GM23338 (cell line): Measurements from ENCODE around the gene GPRC5D. TPM values are rescaled to one million over a fixed set of nuclear protein-coding genes. Genes with fewer than 3 reads are reported as not detected.

Experiments
- ATAC-seq: fragments of 200-7000 bp; cut with Tn5 transposase; 3 replicates; pipeline ENCODE4 v1.9.1; 2020
- DNase-seq: peaks from one replicate; pipeline ENCODE4 v3.0.0-alpha.2; 2015; ENCODE audit warnings: low spot score
- H2AFZ ChIP-seq: fragments of 200-600 bp; sonication (generic); 2 replicates; pipeline ENCODE4 v1.8.0; 2016; ENCODE audit warnings: antibody characterized with exemption, mild to moderate bottlenecking, moderate library complexity
- H3F3A ChIP-seq: fragments of 200-600 bp; sonication (generic); replicated peaks from 2 replicates; pipeline ENCODE4 v1.8.0; 2017; ENCODE audit warnings: antibody characterized with exemption, mixed run types, low read depth
- H3K27ac ChIP-seq: fragments of 200-600 bp; sonication (generic); 2 replicates; pipeline ENCODE4 v1.6.1; 2016; ENCODE audit warnings: low read depth
- H3K27me3 ChIP-seq: fragments of 200-600 bp; sonication (generic); 2 replicates; pipeline ENCODE4 v1.8.0; 2016; ENCODE audit warnings: mild to moderate bottlenecking, mixed run types, moderate library complexity; ENCODE audit not compliant: insufficient read depth
- H3K36me3 ChIP-seq: fragments of 200-600 bp; sonication (generic); 2 replicates; pipeline ENCODE4 v1.8.0; 2016; ENCODE audit warnings: mild to moderate bottlenecking; ENCODE audit not compliant: insufficient read depth
- H3K4me1 ChIP-seq: fragments of 200-600 bp; sonication (generic); 2 replicates; pipeline ENCODE4 v1.8.0; 2016; ENCODE audit warnings: mild to moderate bottlenecking, moderate library complexity; ENCODE audit not compliant: insufficient read depth
- H3K4me2 ChIP-seq: fragments of 200-600 bp; sonication (generic); 2 replicates; pipeline ENCODE4 v1.7.1; 2017; ENCODE audit warnings: mixed run types
- H3K4me3 ChIP-seq: fragments of 200-600 bp; sonication (generic); 2 replicates; pipeline ENCODE4 v1.6.1; 2016; ENCODE audit warnings: mixed run types
- H3K79me2 ChIP-seq: fragments of 200-600 bp; sonication (generic); replicated peaks from 2 replicates; pipeline ENCODE4 v1.8.0; 2017; ENCODE audit warnings: mild to moderate bottlenecking; ENCODE audit not compliant: insufficient read depth
- H3K9me2 ChIP-seq: fragments of 200-600 bp; sonication (generic); 2 replicates; pipeline ENCODE4 v1.8.0; 2017; ENCODE audit not compliant: insufficient read depth
- H4K20me1 ChIP-seq: fragments of 200-600 bp; sonication (generic); replicated peaks from 2 replicates; pipeline ENCODE4 v1.8.0; 2017; ENCODE audit warnings: mild to moderate bottlenecking; ENCODE audit not compliant: insufficient read depth
- H3K27ac Mint-ChIP-seq: 2 replicates; pipeline ENCODE4 v1.8.0; 2020; ENCODE audit warnings: inconsistent platforms, mild to moderate bottlenecking, moderate library complexity, mixed read lengths
- H3K27me3 Mint-ChIP-seq: 3 replicates; pipeline ENCODE4 v1.8.0; 2022; ENCODE audit warnings: low read depth, mild to moderate bottlenecking, moderate library complexity, mixed read lengths, inconsistent platforms; ENCODE audit not compliant: insufficient read depth, poor library complexity
- H3K36me3 Mint-ChIP-seq: 3 replicates; pipeline ENCODE4 v1.8.0; 2021; ENCODE audit warnings: low read depth, mild to moderate bottlenecking, inconsistent platforms, moderate library complexity, mixed read lengths
- H3K4me1 Mint-ChIP-seq: 3 replicates; pipeline ENCODE4 v1.8.0; 2020; ENCODE audit warnings: mild to moderate bottlenecking, inconsistent platforms, mixed read lengths
- H3K4me3 Mint-ChIP-seq: 3 replicates; pipeline ENCODE4 v1.8.0; 2021; ENCODE audit warnings: moderate library complexity, mild to moderate bottlenecking, inconsistent platforms, mixed read lengths
- H3K9me3 Mint-ChIP-seq: 3 replicates; pipeline ENCODE4 v1.8.0; 2020; ENCODE audit warnings: moderate library complexity, mild to moderate bottlenecking, inconsistent platforms, mixed read lengths
- CREB1 ChIP-seq: fragments of 250-450 bp; sonication (Bioruptor Pico); IDR thresholded peaks from 2 replicates; pipeline ENCODE4 v1.5.0; 2020; ENCODE audit warnings: low read depth, mild to moderate bottlenecking, moderate library complexity
- EZH2 ChIP-seq: fragments of 200-600 bp; sonication (generic); IDR thresholded peaks from one replicate; pipeline ENCODE4 v1.8.0; 2017; ENCODE audit warnings: antibody characterized with exemption, mild to moderate bottlenecking, low read depth; ENCODE audit not compliant: unreplicated experiment
- EZH2phosphoT487 ChIP-seq: fragments of 200-600 bp; sonication (generic); IDR thresholded peaks from one replicate; pipeline ENCODE4 v1.8.1; 2018; ENCODE audit warnings: antibody characterized with exemption; ENCODE audit not compliant: unreplicated experiment
- JUNB ChIP-seq: IDR thresholded peaks from one replicate; pipeline ENCODE4 v1.6.1; 2016; ENCODE audit warnings: antibody characterized with exemption; ENCODE audit not compliant: unreplicated experiment
- NANOG ChIP-seq: IDR thresholded peaks from 2 replicates; pipeline ENCODE4 v1.6.1; 2016; ENCODE audit warnings: antibody characterized with exemption, borderline replicate concordance
- POLR2AphosphoS5 ChIP-seq: IDR thresholded peaks from 2 replicates; pipeline ENCODE4 v1.6.1; 2016; ENCODE audit warnings: antibody characterized with exemption, low read depth
- STAT1 ChIP-seq: IDR thresholded peaks from one replicate; pipeline ENCODE4 v1.6.1; 2016; ENCODE audit warnings: antibody characterized with exemption; ENCODE audit not compliant: unreplicated experiment
- ZNF114 ChIP-seq: fragments of 250-450 bp; sonication (Bioruptor Pico); IDR thresholded peaks from 2 replicates; pipeline ENCODE4 v1.5.0; 2020; ENCODE audit warnings: mild to moderate bottlenecking, moderate library complexity
- ZNF331 ChIP-seq: fragments of 250-450 bp; sonication (Bioruptor Pico); IDR thresholded peaks from 2 replicates; pipeline ENCODE4 v1.5.0; 2020; ENCODE audit warnings: low read depth, mild to moderate bottlenecking, moderate library complexity
- ZNF462 ChIP-seq: fragments of 250-450 bp; sonication (Bioruptor Pico); IDR thresholded peaks from 2 replicates; pipeline ENCODE4 v1.5.0; 2020; ENCODE audit warnings: mild to moderate bottlenecking, moderate library complexity
- polyA plus RNA-seq: library from polyadenylated mRNA; unstranded; fragments of >200 nt; fragmentation: Nextera tagmentation; extraction: Ambion mirVana; gene quantifications from 2 replicates; pipeline ENCODE4 v1.2.1, GENCODE V29; 2016
- total RNA-seq: library from RNA; depleted of rRNA; stranded (reverse); fragments of >200 nt; shearing (Covaris generic); gene quantifications from 2 replicates; pipeline ENCODE4 v1.2.3, GENCODE V29; 2014
- TF ChIP-seq, protein P1 (sequence below), 2 experiments: fragments of 200-600 bp in 1 of 2; sonication (generic) in 1 of 2; conservative IDR thresholded peaks; 2 replicates each; pipeline versions ENCODE4 v1.5.1 to v1.6.1; 2016 to 2017; ENCODE audit warnings: antibody characterized with exemption in 2 of 2, low read depth in 2 of 2, mild to moderate bottlenecking in 2 of 2, moderate library complexity in 1 of 2
- TF ChIP-seq, protein P2 (sequence below): IDR thresholded peaks from 2 replicates; pipeline ENCODE4 v1.6.1; 2016; ENCODE audit warnings: antibody characterized with exemption
- TF ChIP-seq, protein P3 (sequence below): IDR thresholded peaks from one replicate; pipeline ENCODE4 v1.6.1; 2018; ENCODE audit warnings: antibody characterized with exemption; ENCODE audit not compliant: unreplicated experiment

GPRC5D gene
- total and polyA plus RNA-seq, 2 experiments from 2014 or later, result not detected

- H3K27me3 Mint-ChIP-seq, result peaks cover 2% of the 10 kb centered on the region
- no peak for ATAC-seq
- Histone ChIP-seq H3F3A (no peaks in the 10 kb centered on the region), H3K36me3 (no peaks in the 10 kb centered on the region), H4K20me1 (no peaks in the 10 kb centered on the region), H3K4me3 (no peak overlapping the region), H3K27me3 (no peaks in the 10 kb centered on the region), H3K4me2 (no peak overlapping the region), H3K27ac (no peak overlapping the region), H3K79me2 (no peaks in the 10 kb centered on the region), H3K4me1 (no peaks in the 10 kb centered on the region), H2AFZ (no peak overlapping the region), H3K9me2 (no peaks in the 10 kb centered on the region)
- H3K36me3 Mint-ChIP-seq, result no peaks in the 10 kb centered on the region
- H3K9me3 Mint-ChIP-seq, result no peaks in the 10 kb centered on the region; the same call in 2 of the 3 replicates
- H3K4me1 Mint-ChIP-seq, result peaks cover 7% of the 10 kb centered on the region; the same call in 2 of the 3 replicates
- DNase-seq, result no peak
- no peak overlapping the region for H3K27ac Mint-ChIP-seq
- TF ChIP-seq NANOG (no peak), POLR2AphosphoS5 (no peak), EZH2 (no peak), ZNF114 (CRISPR knock-in tag) (no peak), EZH2phosphoT487 (no peak), JUNB (no peak), CREB1 (no peak), ZNF462 (CRISPR knock-in tag) (no peak), ZNF331 (CRISPR knock-in tag) (no peak), STAT1 (no peak)
- TF ChIP-seq, protein P1, sequence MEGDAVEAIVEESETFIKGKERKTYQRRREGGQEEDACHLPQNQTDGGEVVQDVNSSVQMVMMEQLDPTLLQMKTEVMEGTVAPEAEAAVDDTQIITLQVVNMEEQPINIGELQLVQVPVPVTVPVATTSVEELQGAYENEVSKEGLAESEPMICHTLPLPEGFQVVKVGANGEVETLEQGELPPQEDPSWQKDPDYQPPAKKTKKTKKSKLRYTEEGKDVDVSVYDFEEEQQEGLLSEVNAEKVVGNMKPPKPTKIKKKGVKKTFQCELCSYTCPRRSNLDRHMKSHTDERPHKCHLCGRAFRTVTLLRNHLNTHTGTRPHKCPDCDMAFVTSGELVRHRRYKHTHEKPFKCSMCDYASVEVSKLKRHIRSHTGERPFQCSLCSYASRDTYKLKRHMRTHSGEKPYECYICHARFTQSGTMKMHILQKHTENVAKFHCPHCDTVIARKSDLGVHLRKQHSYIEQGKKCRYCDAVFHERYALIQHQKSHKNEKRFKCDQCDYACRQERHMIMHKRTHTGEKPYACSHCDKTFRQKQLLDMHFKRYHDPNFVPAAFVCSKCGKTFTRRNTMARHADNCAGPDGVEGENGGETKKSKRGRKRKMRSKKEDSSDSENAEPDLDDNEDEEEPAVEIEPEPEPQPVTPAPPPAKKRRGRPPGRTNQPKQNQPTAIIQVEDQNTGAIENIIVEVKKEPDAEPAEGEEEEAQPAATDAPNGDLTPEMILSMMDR (conservative IDR thresholded peaks at IDR 0.05; ENCODE audit: low read depth in 2 of 2), result no peak
- TF ChIP-seq, protein P2, sequence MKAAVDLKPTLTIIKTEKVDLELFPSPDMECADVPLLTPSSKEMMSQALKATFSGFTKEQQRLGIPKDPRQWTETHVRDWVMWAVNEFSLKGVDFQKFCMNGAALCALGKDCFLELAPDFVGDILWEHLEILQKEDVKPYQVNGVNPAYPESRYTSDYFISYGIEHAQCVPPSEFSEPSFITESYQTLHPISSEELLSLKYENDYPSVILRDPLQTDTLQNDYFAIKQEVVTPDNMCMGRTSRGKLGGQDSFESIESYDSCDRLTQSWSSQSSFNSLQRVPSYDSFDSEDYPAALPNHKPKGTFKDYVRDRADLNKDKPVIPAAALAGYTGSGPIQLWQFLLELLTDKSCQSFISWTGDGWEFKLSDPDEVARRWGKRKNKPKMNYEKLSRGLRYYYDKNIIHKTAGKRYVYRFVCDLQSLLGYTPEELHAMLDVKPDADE, result no peak
- TF ChIP-seq, protein P3, sequence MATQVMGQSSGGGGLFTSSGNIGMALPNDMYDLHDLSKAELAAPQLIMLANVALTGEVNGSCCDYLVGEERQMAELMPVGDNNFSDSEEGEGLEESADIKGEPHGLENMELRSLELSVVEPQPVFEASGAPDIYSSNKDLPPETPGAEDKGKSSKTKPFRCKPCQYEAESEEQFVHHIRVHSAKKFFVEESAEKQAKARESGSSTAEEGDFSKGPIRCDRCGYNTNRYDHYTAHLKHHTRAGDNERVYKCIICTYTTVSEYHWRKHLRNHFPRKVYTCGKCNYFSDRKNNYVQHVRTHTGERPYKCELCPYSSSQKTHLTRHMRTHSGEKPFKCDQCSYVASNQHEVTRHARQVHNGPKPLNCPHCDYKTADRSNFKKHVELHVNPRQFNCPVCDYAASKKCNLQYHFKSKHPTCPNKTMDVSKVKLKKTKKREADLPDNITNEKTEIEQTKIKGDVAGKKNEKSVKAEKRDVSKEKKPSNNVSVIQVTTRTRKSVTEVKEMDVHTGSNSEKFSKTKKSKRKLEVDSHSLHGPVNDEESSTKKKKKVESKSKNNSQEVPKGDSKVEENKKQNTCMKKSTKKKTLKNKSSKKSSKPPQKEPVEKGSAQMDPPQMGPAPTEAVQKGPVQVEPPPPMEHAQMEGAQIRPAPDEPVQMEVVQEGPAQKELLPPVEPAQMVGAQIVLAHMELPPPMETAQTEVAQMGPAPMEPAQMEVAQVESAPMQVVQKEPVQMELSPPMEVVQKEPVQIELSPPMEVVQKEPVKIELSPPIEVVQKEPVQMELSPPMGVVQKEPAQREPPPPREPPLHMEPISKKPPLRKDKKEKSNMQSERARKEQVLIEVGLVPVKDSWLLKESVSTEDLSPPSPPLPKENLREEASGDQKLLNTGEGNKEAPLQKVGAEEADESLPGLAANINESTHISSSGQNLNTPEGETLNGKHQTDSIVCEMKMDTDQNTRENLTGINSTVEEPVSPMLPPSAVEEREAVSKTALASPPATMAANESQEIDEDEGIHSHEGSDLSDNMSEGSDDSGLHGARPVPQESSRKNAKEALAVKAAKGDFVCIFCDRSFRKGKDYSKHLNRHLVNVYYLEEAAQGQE, result no peak
- no peak overlapping the region for H3K4me3 Mint-ChIP-seq
These were observed 14.9 kb downstream of the GPRC5D start for GRCh38 chr12:12936983-12937491.
